ENCODE measurements around the gene TBCD.

Gene TBCD

DNA sequence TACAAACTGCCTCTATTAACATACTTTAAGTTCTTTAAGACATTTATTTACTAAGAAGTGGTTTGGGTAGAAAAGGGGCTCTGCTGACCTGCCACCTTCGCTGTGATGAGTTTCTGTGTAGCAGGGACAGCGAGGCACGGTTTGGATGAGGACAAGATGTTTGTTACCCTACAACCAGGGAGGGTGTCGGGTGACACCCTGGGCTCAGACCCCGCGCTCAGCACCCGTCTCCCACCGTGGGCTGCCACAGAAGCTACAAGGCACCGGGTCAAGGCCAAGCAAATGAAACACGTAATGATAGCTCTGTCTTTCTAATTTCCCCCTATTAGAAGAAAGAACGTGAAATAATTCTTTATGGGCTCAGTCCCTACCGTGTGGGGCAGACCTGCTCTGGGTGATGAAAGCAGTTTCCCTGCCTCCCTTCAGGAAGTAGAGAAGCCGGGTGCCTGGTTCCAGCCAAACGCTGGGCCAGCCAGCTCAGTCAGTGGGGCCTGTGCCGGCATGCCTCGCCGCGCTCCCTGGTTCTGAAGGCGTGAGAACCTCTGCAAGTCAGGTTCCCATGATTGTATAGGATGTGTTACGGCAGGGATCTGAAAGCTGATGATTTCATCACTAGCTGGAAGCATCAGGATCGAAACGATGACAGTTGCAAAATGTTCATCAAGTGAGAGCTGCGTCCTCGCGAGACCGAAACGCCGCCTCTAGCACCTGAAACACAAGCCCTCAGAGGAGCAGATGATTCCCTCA lies 84.1 kb downstream of the TBCD start:
- DNase-seq = peak; percentile 91

DNA sequence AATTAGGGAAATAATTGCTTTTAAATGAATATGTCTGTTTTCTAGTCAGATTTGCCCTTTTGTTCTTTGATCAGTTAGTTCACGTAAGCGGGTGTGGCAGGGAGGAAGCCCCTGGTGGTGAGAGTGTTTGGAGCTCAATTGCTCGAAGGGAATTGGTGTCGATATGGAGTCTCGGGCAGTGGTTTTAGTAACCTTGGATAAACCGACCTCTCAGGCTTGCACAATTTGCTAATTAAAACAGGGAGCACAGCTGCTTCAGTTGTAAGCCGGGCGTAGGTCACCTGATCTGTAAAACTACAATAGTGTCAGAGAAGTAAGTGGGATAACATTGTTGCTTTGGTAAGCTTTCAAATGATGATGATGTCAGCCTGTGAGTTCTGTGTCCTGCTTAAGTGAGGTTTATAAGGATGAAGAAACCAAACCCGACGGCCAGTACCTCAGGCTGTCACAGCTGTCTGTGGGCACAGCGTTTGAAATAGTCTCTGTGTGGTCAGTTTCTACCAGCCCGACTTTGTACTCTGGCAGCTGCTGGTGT lies 85.0 kb downstream of the TBCD start:
- peak; percentile 63 for DNase-seq

DNA sequence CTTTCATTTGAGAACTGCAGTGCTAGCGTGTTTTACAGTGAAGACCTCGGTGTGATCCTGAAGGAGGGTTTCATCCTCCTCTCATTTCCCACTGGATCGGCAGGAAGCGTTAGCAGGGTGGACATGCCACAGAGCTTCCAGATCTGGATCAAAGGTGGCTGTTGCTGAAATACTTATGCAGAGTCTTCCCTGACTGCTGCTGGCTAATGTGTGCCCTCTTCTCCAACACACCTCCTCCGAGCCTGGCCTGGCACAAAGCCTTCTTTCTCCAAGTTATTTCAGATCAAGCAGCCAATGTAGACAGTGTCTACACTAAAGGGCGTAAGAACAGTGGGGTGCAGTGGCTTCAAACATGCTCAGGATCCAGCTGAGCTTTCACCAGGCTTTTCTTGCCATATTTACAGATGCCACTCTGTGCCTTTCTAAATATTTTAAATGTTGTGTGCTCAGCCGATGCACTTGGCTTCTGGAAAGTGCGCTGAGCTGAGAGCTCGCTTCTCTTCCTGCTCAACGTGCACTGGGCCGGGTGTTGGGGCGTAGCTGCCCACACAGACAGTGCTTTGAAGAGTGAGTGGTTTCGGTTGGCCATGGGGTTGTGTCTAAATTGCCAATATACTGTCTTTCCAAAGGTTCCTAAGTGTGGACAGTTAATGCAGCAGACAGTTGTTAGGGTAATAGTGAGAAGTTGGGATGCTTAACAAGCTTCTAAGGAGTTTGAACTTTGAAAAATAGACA lies 85.9 kb downstream of the TBCD start:
- no peak for DNase-seq

GRCh38 chr17:82838386-82839063 lies 86.7 kb downstream of the TBCD start:
- DNase-seq = no peak

DNA sequence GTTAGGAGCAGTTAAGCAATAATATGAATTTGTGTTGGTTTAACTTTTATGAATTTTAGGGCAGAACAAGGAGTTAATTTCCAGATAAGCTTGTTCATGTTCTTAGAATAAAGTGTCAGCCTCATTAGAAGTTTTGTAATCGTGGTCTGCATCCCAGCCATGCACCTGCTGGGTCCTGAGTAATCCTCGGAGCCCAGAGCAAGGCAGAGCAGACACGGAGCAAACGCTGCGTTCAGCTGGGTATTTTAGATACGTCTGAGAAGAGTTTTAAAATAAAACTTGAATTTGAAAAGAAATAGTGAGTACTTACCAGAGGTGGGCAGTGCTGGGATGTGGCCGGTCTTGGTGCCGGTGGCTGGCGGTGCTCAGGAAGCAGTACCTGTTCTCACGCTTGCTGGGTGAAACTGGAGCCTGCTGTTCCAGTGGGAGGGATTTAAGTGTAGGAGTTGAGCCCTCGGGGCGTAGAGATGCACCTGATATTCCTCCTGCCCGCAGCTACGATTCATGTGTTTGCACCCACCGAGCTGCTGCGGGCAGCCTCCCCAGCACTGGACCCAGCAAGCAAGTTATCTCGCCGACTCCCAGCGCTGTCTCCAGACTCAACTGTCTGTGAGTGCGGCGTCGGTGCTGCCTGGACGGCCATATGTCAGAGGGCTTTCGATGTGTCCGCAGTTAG lies 87.9 kb downstream of the TBCD start, which contains the start of gene ZNF750:
ZNF750 (minus strand) TSS at position 406 of the 676 bp plus-strand sequence. CDS start 7,568 bp downstream, outside the sequence.
- no peak for DNase-seq

DNA sequence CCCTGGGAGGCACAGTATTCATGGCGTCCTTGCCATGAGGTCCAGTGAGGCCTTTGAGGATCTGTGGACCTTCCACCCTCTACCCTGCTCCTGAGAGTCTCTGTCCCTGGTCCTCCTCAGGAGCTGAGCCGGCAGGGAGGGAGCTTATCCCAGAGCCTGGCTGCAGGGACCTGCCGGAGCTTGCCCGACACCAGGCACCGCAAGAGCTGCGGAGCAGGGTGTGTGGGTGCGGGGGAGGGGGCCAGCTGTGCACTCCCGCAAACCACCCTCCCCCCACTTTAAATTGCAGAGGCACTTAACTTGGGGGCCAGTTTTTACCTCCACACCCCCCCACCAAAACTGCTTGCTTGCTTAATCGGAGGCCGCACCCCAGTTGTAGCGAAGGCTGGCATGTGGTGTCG lies 88.6 kb downstream of the TBCD start:
- no peak for DNase-seq

- DNase-seq = no peak
Measured at GRCh38 chr17:82841921-82842596, 90.2 kb downstream of the TBCD start.

- no peak for DNase-seq
Measured at GRCh38 chr17:82843904-82844680, 92.2 kb downstream of the TBCD start.

DNA sequence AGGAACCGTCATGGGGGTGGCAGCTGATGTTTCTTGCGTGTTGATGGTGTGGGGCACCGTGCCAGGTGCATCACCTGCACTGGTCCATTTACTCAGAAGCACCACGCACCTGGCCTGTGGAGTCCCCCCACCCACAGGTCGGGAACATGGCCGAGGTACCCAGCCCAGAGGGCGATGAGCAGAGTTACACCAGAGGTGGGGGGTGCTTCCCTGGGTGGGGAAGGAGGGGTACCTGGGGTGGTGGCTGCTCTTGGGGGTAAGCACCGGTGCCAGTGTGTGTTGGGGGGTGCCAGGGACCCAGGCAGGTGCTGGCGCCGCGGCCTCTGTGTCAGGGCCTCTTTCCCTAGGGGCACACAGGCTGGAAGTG lies 92.9 kb downstream of the TBCD start:
- no peak for DNase-seq

GRCh38 chr17:82845163-82845807 lies 93.4 kb downstream of the TBCD start:
- no peak for DNase-seq

- no peak for DNase-seq
Measured at GRCh38 chr17:82846061-82846691, 94.3 kb downstream of the TBCD start.

DNA sequence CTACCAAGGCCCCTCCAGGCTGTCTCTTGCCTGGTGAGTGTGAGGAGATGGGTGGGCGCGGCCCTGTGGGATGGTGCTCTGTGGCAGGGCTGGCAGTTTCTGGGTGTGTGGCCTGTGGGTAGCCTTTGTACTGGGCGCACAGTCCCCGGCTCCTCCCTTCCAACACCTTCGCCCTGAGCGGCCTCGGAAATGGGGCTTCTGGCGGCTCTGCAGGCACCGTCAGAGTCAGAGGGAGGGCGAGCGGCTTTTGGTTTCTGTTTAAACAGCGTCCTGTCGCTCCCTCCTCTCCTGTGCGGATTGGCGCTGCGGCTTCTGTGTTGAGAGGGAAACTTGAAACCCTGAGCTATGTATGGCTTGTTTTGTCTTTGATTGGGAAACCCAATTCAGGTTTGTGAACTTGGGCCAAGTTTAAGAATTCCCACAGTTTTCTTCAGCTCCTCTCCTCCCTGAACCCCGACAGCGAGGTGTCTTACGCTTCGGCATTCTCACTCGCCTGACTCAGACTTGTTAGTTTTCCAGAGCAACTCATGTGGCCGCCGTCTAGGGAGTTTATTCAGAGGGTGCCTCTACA lies 96.2 kb downstream of the TBCD start:
- DNase-seq = no peak

- DNase-seq = no peak
Measured at GRCh38 chr17:82849076-82849945, 97.4 kb downstream of the TBCD start.

- no peak for DNase-seq
Measured at GRCh38 chr17:82851381-82851780, 99.5 kb downstream of the TBCD start.

GRCh38 chr17:82854226-82854625 lies 102.4 kb downstream of the TBCD start:
- DNase-seq = no peak

DNA sequence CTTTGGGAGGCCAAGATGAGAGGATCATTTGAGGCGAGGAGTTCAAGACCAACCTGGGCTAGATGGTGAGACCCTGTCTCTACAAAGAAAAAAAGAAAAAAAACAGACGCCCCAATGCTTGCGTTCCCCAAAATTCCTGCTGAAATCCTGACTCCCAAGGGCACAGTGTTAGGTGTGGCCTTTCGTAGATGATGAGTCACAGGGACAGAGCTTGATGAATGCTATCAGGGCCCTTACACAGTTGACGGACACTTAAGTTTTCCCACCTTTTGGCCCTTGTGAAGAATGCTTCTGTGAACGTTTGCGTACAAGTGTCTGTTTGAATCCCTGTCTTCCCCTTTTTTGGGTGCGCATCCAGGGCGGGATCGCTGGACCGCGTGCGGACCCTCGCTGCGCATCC lies 104.5 kb downstream of the TBCD start:
- no peak for DNase-seq

GRCh38 chr17:82858376-82859126 lies 106.7 kb downstream of the TBCD start:
- DNase-seq = no peak

Data from NCI-H1694 treated with DMSO at 0.1 percent for 48 hours (cell line).